ENCODE results near the gene DUSP28. TPM values are rescaled to one million over a fixed set of nuclear protein-coding genes. Genes with fewer than 3 reads are reported as not detected.

Gene DUSP28
- total and polyA plus RNA-seq, 2 experiments from 2014 or later: 2.7 to 4.3 TPM

DNA sequence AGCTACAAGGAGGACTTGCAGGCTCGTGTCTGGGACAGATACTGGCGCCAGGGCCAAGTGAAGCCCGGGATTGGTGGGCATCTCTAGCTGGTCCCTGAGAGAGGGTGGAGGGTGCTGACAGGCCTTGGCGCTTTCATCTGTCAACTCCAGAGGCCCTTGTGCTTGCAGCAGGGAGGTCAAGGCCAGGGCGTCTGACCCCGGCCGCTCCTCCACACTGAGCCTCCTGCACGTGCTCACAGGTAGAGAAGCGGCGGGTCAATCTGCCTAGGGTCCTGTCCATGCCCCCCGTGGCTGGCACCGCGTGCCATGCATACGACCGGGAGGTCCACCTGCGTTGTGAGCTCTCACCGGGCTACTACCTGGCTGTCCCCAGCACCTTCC, 35.9 kb downstream of the DUSP28 start (continued):
- TF ChIP-seq ZNF114 (CRISPR knock-in tag; IDR thresholded peaks at IDR 0.05) (no peak), NANOG (IDR thresholded peaks at IDR 0.05; ENCODE audit: borderline replicate concordance) (no peak)
- TF ChIP-seq, protein P1, sequence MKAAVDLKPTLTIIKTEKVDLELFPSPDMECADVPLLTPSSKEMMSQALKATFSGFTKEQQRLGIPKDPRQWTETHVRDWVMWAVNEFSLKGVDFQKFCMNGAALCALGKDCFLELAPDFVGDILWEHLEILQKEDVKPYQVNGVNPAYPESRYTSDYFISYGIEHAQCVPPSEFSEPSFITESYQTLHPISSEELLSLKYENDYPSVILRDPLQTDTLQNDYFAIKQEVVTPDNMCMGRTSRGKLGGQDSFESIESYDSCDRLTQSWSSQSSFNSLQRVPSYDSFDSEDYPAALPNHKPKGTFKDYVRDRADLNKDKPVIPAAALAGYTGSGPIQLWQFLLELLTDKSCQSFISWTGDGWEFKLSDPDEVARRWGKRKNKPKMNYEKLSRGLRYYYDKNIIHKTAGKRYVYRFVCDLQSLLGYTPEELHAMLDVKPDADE (IDR thresholded peaks at IDR 0.05): no peak

DNA sequence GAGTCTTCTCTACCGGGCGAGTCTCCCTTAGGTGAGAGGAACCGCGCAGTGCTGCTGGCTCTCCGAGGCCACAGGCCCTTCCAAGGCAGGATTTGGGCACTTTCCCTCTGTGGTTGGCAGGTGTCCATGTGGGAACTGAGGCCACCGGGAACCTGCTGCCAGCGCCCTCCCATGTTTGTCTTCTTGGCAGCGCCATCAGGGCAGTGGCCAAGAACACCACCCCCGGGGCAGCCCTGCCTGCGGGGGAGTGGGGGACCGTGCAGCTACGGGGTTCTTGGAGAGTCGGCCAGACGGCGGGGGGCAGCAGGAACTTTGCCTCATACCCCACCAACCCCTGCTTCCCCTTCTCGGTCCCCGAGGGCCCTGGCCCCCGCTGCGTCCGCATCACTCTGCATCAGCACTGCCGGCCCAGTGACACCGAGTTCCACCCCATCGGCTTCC, 36.4 kb downstream of the DUSP28 start:
- Histone ChIP-seq H3K79me2 (replicated peaks; ENCODE audit: insufficient read depth) (peaks cover 10% of the 10 kb centered on the region), H3K9me2 (ENCODE audit: insufficient read depth) (no peaks in the 10 kb centered on the region), H3K4me1 (ENCODE audit: insufficient read depth) (no peaks in the 10 kb centered on the region), H3F3A (replicated peaks; ENCODE audit: low read depth) (no peaks in the 10 kb centered on the region), H3K27me3 (ENCODE audit: insufficient read depth) (no peaks in the 10 kb centered on the region), H3K36me3 (ENCODE audit: insufficient read depth) (no peaks in the 10 kb centered on the region), H3K4me2 (no peak overlapping the region), H4K20me1 (replicated peaks; ENCODE audit: insufficient read depth) (peaks cover 3% of the 10 kb centered on the region), H3K4me3 (no peak overlapping the region), H2AFZ (no peak overlapping the region), H3K27ac (ENCODE audit: low read depth) (no peak overlapping the region)
- Mint-ChIP-seq H3K27ac (no peak overlapping the region), H3K4me1 (no peaks in the 10 kb centered on the region; the same call in 2 of the 3 replicates), H3K27me3 (ENCODE audit: insufficient read depth, low read depth, poor library complexity) (peaks cover 1% of the 10 kb centered on the region), H3K36me3 (ENCODE audit: low read depth) (peaks cover 2% of the 10 kb centered on the region; the same call in 2 of the 3 replicates), H3K9me3 (no peaks in the 10 kb centered on the region), H3K4me3 (no peak overlapping the region)
- DNase-seq (ENCODE audit: low spot score) (no peak), ATAC-seq (no peak)
- TF ChIP-seq POLR2AphosphoS5 (IDR thresholded peaks at IDR 0.05; ENCODE audit: low read depth): no peak
- TF ChIP-seq EZH2 (IDR thresholded peaks at IDR 0.05; ENCODE audit: low read depth, unreplicated experiment): no peak
- TF ChIP-seq NANOG (IDR thresholded peaks at IDR 0.05; ENCODE audit: borderline replicate concordance): no peak
- no peak for TF ChIP-seq ZNF331 (CRISPR knock-in tag; IDR thresholded peaks at IDR 0.05; ENCODE audit: low read depth)
- TF ChIP-seq, protein P1 (IDR thresholded peaks at IDR 0.05): no peak
- TF ChIP-seq, protein P2, sequence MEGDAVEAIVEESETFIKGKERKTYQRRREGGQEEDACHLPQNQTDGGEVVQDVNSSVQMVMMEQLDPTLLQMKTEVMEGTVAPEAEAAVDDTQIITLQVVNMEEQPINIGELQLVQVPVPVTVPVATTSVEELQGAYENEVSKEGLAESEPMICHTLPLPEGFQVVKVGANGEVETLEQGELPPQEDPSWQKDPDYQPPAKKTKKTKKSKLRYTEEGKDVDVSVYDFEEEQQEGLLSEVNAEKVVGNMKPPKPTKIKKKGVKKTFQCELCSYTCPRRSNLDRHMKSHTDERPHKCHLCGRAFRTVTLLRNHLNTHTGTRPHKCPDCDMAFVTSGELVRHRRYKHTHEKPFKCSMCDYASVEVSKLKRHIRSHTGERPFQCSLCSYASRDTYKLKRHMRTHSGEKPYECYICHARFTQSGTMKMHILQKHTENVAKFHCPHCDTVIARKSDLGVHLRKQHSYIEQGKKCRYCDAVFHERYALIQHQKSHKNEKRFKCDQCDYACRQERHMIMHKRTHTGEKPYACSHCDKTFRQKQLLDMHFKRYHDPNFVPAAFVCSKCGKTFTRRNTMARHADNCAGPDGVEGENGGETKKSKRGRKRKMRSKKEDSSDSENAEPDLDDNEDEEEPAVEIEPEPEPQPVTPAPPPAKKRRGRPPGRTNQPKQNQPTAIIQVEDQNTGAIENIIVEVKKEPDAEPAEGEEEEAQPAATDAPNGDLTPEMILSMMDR (conservative IDR thresholded peaks at IDR 0.05; ENCODE audit: low read depth in 2 of 2): no peak
- TF ChIP-seq, protein P3, sequence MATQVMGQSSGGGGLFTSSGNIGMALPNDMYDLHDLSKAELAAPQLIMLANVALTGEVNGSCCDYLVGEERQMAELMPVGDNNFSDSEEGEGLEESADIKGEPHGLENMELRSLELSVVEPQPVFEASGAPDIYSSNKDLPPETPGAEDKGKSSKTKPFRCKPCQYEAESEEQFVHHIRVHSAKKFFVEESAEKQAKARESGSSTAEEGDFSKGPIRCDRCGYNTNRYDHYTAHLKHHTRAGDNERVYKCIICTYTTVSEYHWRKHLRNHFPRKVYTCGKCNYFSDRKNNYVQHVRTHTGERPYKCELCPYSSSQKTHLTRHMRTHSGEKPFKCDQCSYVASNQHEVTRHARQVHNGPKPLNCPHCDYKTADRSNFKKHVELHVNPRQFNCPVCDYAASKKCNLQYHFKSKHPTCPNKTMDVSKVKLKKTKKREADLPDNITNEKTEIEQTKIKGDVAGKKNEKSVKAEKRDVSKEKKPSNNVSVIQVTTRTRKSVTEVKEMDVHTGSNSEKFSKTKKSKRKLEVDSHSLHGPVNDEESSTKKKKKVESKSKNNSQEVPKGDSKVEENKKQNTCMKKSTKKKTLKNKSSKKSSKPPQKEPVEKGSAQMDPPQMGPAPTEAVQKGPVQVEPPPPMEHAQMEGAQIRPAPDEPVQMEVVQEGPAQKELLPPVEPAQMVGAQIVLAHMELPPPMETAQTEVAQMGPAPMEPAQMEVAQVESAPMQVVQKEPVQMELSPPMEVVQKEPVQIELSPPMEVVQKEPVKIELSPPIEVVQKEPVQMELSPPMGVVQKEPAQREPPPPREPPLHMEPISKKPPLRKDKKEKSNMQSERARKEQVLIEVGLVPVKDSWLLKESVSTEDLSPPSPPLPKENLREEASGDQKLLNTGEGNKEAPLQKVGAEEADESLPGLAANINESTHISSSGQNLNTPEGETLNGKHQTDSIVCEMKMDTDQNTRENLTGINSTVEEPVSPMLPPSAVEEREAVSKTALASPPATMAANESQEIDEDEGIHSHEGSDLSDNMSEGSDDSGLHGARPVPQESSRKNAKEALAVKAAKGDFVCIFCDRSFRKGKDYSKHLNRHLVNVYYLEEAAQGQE (IDR thresholded peaks at IDR 0.05; ENCODE audit: unreplicated experiment): no peak
- no peak for TF ChIP-seq STAT1 (IDR thresholded peaks at IDR 0.05; ENCODE audit: unreplicated experiment)
- TF ChIP-seq ZNF114 (CRISPR knock-in tag; IDR thresholded peaks at IDR 0.05): no peak
- TF ChIP-seq, protein P4, sequence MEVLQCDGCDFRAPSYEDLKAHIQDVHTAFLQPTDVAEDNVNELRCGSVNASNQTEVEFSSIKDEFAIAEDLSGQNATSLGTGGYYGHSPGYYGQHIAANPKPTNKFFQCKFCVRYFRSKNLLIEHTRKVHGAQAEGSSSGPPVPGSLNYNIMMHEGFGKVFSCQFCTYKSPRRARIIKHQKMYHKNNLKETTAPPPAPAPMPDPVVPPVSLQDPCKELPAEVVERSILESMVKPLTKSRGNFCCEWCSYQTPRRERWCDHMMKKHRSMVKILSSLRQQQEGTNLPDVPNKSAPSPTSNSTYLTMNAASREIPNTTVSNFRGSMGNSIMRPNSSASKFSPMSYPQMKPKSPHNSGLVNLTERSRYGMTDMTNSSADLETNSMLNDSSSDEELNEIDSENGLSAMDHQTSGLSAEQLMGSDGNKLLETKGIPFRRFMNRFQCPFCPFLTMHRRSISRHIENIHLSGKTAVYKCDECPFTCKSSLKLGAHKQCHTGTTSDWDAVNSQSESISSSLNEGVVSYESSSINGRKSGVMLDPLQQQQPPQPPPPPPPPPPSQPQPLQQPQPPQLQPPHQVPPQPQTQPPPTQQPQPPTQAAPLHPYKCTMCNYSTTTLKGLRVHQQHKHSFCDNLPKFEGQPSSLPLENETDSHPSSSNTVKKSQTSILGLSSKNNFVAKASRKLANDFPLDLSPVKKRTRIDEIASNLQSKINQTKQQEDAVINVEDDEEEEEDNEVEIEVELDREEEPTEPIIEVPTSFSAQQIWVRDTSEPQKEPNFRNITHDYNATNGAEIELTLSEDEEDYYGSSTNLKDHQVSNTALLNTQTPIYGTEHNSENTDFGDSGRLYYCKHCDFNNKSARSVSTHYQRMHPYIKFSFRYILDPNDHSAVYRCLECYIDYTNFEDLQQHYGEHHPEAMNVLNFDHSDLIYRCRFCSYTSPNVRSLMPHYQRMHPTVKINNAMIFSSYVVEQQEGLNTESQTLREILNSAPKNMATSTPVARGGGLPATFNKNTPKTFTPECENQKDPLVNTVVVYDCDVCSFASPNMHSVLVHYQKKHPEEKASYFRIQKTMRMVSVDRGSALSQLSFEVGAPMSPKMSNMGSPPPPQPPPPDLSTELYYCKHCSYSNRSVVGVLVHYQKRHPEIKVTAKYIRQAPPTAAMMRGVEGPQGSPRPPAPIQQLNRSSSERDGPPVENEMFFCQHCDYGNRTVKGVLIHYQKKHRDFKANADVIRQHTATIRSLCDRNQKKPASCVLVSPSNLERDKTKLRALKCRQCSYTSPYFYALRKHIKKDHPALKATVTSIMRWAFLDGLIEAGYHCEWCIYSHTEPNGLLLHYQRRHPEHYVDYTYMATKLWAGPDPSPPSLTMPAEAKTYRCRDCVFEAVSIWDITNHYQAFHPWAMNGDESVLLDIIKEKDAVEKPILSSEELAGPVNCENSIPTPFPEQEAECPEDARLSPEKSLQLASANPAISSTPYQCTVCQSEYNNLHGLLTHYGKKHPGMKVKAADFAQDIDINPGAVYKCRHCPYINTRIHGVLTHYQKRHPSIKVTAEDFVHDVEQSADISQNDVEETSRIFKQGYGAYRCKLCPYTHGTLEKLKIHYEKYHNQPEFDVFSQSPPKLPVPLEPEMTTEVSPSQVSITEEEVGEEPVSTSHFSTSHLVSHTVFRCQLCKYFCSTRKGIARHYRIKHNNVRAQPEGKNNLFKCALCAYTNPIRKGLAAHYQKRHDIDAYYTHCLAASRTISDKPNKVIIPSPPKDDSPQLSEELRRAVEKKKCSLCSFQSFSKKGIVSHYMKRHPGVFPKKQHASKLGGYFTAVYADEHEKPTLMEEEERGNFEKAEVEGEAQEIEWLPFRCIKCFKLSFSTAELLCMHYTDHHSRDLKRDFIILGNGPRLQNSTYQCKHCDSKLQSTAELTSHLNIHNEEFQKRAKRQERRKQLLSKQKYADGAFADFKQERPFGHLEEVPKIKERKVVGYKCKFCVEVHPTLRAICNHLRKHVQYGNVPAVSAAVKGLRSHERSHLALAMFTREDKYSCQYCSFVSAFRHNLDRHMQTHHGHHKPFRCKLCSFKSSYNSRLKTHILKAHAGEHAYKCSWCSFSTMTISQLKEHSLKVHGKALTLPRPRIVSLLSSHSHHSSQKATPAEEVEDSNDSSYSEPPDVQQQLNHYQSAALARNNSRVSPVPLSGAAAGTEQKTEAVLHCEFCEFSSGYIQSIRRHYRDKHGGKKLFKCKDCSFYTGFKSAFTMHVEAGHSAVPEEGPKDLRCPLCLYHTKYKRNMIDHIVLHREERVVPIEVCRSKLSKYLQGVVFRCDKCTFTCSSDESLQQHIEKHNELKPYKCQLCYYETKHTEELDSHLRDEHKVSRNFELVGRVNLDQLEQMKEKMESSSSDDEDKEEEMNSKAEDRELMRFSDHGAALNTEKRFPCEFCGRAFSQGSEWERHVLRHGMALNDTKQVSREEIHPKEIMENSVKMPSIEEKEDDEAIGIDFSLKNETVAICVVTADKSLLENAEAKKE (CRISPR knock-in tag; IDR thresholded peaks at IDR 0.05): no peak
- TF ChIP-seq EZH2phosphoT487 (IDR thresholded peaks at IDR 0.05; ENCODE audit: unreplicated experiment): no peak

All from GM23338 (cell line).